ENCODE data around the gene CDC42EP1.

DNA sequence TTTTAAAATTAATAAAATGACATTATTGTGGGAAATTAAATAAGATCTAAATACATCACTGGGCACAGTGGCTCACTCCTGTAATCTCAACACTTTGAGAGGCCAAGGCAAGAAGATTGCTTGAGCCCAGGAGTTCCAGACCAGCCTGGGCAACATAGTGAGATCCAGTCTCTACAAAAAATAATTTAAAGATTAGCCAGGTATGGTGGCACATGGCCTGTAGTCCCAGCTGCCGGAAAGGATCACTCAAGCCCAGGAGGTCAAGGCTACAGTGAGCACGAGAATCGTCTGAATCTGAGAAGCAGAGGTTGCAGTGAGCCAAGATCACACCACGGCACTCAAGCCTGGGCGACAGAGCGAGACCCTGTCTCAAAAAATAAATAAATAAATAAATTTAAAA is 25.1 kb upstream of the CDC42EP1 start:
- TF ChIP-seq POLR2AphosphoS5 (IDR thresholded peaks at IDR 0.05; ENCODE audit: low read depth): no peak
- TF ChIP-seq, protein P1, sequence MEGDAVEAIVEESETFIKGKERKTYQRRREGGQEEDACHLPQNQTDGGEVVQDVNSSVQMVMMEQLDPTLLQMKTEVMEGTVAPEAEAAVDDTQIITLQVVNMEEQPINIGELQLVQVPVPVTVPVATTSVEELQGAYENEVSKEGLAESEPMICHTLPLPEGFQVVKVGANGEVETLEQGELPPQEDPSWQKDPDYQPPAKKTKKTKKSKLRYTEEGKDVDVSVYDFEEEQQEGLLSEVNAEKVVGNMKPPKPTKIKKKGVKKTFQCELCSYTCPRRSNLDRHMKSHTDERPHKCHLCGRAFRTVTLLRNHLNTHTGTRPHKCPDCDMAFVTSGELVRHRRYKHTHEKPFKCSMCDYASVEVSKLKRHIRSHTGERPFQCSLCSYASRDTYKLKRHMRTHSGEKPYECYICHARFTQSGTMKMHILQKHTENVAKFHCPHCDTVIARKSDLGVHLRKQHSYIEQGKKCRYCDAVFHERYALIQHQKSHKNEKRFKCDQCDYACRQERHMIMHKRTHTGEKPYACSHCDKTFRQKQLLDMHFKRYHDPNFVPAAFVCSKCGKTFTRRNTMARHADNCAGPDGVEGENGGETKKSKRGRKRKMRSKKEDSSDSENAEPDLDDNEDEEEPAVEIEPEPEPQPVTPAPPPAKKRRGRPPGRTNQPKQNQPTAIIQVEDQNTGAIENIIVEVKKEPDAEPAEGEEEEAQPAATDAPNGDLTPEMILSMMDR (conservative IDR thresholded peaks at IDR 0.05; ENCODE audit: low read depth in 2 of 2): no peak
- no peak for TF ChIP-seq EZH2 (IDR thresholded peaks at IDR 0.05; ENCODE audit: low read depth, unreplicated experiment)
- TF ChIP-seq EZH2phosphoT487 (IDR thresholded peaks at IDR 0.05; ENCODE audit: unreplicated experiment): no peak
- TF ChIP-seq REST (IDR thresholded peaks at IDR 0.05; ENCODE audit: unreplicated experiment): no peak
- no peak for TF ChIP-seq ZNF331 (CRISPR knock-in tag; IDR thresholded peaks at IDR 0.05; ENCODE audit: low read depth)
